ENCODE results near the gene CHP2. TPM values are rescaled to one million over a fixed set of nuclear protein-coding genes. Genes with fewer than 3 reads are reported as not detected.

The CHP2 gene
- polyA plus RNA-seq, 3 donors from 2014 or later: not detected

GRCh38 chr16:23802776-23803175 is 48.0 kb downstream of the CHP2 start:
- H3K4me3 Mint-ChIP-seq: no peak overlapping the region
- no peak for DNase-seq
- H3K27me3 Mint-ChIP-seq (ENCODE audit: low read depth in 3 of 3): peaks cover 0 to 10% (median 5%) of the 10 kb centered on the region in 3 donors
- peaks cover 6 to 14% of the 10 kb centered on the region in 2 donors for H3K4me1 Mint-ChIP-seq
- H3K9me3 Mint-ChIP-seq: no peaks in the 10 kb centered on the region
- H3K27ac Mint-ChIP-seq: no peak overlapping the region
- no peaks in the 10 kb centered on the region for H3K36me3 Mint-ChIP-seq

GRCh38 chr16:23803591-23804123 is 48.8 kb downstream of the CHP2 start:
- DNase-seq: peak; percentile 54 to 70 (median 61)
- Mint-ChIP-seq H3K9me3 (no peaks in the 10 kb centered on the region), H3K4me3 (peak overlapping the region in 3 of 5 donors; percentile 4 to 18 (median 8)), H3K27ac (peak overlapping the region in 1 of 6 donors; percentile 42), H3K36me3 (no peaks in the 10 kb centered on the region), H3K27me3 (ENCODE audit: low read depth in 3 of 3) (peaks cover 0 to 11% (median 5%) of the 10 kb centered on the region in 3 donors), H3K4me1 (peaks cover 6 to 14% of the 10 kb centered on the region in 2 donors)

DNA sequence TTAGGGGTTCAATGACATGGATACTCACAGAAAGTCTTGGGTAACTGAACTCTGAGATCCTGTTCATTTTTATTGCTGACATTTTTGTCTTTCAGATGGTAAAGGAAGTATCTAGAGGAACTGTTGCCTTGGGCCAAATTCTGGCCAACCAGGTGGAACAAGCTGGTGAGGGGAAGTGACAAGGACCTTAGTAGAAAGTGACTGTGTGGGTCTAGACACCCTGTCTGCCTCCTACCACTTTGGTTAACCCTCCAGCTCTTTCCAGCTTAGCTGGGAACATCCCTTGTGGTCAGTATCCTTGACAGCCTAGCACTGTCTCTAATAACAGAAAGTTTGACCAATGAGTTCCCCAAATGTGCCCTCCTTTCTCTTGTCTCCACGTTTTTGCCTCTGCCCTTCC is 52.2 kb downstream of the CHP2 start:
- no peaks in the 10 kb centered on the region for H3K9me3 Mint-ChIP-seq
- H3K4me3 Mint-ChIP-seq: no peak overlapping the region
- H3K27me3 Mint-ChIP-seq (ENCODE audit: low read depth in 3 of 3): peaks cover 1 to 8% (median 2%) of the 10 kb centered on the region in 3 donors
- peaks cover 6 to 14% of the 10 kb centered on the region in 2 donors for H3K4me1 Mint-ChIP-seq
- DNase-seq: no peak
- H3K27ac Mint-ChIP-seq: peak overlapping the region in 2 of 6 donors; percentile 40 to 53
- H3K36me3 Mint-ChIP-seq: no peaks in the 10 kb centered on the region

Other genes with a start within 250 kb of the CHP2 start
- gene GGA2, start 244.5 kb upstream of the CHP2 start, polyA plus RNA-seq: 10 to 100 TPM; 34.1 to 40.0 (median 36.1) TPM
- 10 to 100 TPM in 1 of 3 donors, 1 to 10 TPM in 2; 6.3 to 14.1 (median 9.5) TPM for gene EARS2, start 197.7 kb upstream of the CHP2 start, polyA plus RNA-seq
- gene UBFD1, start 197.3 kb upstream of the CHP2 start, polyA plus RNA-seq: 10 to 100 TPM; 13.1 to 18.8 (median 14.2) TPM
- gene NDUFAB1, start 158.7 kb upstream of the CHP2 start, polyA plus RNA-seq: 100 to 1,000 TPM; 182 to 257 (median 231) TPM
- 10 to 100 TPM in 1 of 3 donors, 1 to 10 TPM in 2; 3.3 to 12.6 (median 8.2) TPM for gene PALB2, start 113.7 kb upstream of the CHP2 start, polyA plus RNA-seq
- 10 to 100 TPM; 51.9 to 77.8 (median 53.9) TPM for gene DCTN5, start 113.6 kb upstream of the CHP2 start, polyA plus RNA-seq
- 1 to 10 TPM in 1 of 3 donors, under 1 TPM in 1, not detected in 1; 0.57 to 1.2 TPM for gene PLK1, start 76.1 kb upstream of the CHP2 start, polyA plus RNA-seq
- not detected for gene ERN2, start 41.8 kb upstream of the CHP2 start, polyA plus RNA-seq
- 100 to 1,000 TPM in 2 of 3 donors, 10 to 100 TPM in 1; 78.7 to 110 (median 104) TPM for gene PRKCB, start 81.0 kb downstream of the CHP2 start, polyA plus RNA-seq